ENCODE measurements around the gene ARL8B.
A peak's percentile ranks its signal among the peaks of the same experiment; 100 is the strongest.
"Not testable (repeated sequence)": the region's sequence is repeated elsewhere in the genome, so short reads cannot be mapped to it uniquely, and the experiment has no call there.

ARL8B gene

DNA sequence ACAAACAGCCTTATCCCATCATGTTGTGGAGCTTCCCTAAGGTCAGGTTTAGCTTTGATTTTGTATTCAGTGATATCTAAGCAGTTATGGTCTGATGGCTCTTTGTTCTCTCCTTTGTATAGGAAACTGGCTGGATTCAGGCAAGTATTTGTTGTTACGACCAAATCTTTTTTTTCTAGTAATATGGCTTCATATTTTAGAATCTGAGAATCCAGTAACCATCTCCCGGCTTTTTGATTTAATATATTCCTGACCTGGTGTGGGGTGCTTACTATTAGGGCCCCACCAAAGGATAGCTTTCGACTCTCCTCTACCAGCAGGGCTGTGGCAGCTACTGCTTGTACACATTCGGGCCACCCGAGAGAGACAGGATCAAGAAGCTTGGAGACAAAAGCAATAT, 23.0 kb downstream of the ARL8B start:
- no peak for DNase-seq (ENCODE audit: low spot score)

- not testable (repeated sequence) for DNase-seq (ENCODE audit: low spot score)
These were observed 25.1 kb downstream of the ARL8B start for GRCh38 chr3:5147152-5147551.

DNA sequence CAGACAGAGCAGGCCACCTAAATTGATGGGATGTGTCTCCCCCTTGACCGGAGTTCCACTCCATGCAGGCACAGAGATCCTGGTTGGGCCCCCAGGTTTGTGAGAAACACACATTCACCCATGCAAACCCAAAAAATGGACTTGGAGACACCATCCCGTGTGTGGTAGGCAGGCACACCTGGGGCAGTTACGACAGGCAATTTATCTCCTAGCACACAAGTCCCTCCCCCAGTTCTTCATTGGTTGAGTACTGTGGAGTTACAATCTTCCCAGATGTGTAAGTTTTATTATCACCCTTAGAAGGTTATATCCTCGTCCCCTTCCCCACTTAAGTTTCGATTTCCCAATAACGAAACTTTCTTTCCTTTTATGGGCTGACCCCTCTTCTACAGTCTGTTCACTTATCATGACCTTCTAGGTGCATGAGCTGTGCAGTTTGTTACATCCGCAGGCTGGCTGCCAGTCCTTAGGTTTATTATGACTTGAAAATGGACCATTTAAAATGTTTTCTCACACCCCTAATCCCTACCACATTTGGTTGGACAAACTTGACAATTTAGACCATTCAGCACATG, 27.3 kb downstream of the ARL8B start:
- no peak for DNase-seq (ENCODE audit: low spot score)

- DNase-seq (ENCODE audit: low spot score): no peak
These were observed 29.5 kb downstream of the ARL8B start for GRCh38 chr3:5151586-5151985.

DNA sequence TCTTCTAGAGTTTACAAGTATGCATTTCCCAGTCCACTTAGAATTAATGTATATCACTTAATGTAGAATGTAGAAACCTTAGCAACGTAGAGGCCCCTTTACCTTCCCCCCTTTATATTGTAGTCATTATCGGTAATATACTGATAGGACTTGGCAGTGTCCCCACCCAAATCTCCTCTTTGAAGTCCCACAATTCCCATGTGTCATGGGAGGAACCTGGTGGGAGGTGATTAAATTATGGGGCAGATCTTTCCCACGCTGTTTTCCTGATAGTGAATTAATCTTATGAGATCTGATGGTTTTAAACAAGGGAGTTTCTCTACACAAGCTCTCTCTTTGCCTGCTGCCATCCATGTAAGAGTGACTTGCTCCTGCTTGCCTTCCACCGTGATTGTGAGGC, 31.0 kb downstream of the ARL8B start:
- DNase-seq (ENCODE audit: low spot score): no peak

DNA sequence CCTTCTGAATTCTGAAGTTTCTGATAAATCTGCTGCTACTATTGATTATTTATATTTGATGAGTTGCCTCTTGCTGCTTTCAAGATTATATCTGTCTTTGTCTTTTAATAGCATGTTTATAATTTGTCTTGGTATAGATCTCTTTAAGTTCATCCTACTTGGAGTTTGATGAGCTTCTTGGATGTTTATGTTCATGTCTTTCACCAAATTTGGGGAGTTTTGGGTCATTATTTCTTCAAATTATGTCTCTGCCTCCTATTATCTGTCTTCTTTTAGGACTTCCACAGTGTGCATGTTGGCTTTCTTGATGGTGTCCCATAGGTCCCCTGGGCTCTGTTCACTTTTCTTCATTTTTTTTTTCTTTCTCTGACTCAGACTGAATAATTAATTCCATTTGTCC, 33.1 kb downstream of the ARL8B start:
- no peak for DNase-seq (ENCODE audit: low spot score)

- no peak for DNase-seq (ENCODE audit: low spot score)
These were observed 38.2 kb downstream of the ARL8B start for GRCh38 chr3:5160321-5160720.

- DNase-seq (ENCODE audit: low spot score): no peak
These were observed 39.1 kb downstream of the ARL8B start for GRCh38 chr3:5160940-5161858.

DNA sequence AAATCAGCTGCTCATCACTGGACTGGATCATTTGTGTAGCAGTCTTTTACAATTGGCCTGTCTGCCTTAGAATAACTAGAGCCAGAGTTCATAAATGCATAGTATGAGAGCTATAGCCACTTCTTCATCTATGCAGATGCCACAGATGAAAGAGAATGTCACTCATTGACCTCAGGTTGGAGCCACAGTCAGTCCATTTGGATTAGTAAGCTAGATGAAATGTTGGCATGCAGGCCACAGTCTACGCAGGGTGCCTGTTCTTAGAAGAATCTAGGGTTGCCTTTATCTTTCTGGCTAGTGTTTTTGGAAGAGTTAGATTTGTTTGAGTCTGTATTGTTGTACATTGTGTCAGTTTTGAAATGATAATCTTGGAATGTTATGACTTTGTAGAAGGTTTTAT, 40.0 kb downstream of the ARL8B start:
- peak; percentile 19 for DNase-seq (ENCODE audit: low spot score)

DNA sequence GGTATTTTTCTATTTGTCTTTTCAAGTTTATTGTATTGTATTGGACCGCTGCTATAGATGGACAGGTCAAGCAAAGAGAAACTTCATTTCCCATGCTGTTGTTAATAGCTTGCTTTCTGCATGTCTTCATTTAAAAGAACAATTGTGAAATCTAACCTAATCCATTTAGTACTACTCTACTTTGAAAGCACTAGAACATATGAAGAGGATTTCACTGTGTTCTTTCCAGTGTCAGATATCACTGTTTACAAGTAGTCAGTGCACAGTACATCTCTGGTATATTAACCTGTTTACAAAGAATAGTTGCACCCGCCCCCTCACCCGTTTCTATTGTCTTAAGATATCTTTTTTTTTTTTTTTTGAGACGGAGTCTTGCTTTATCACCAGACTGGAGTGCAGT, 43.6 kb downstream of the ARL8B start:
- DNase-seq (ENCODE audit: low spot score): no peak

GRCh38 chr3:5166846-5167245, 44.8 kb downstream of the ARL8B start:
- no peak for DNase-seq (ENCODE audit: low spot score)

DNA sequence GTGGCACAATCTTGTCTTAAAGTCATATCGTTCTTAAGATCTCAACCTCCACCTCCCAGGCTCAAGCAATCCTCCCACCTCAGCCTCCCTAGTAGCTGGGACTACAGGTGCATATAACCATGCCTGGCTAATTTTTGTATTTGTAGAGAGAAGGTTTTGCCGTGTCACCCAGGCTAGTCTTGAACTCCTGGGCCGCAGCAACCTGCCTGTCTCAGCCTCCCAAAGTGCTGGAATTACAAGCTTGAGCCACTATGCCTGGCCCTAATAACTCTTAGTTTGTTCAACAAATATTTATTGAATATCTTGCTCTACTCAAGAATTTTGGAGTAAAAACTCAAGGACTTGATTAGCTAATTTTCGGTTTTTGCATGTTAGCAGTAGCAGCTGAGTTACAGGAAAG, 46.0 kb downstream of the ARL8B start:
- DNase-seq (ENCODE audit: low spot score): no peak

DNA sequence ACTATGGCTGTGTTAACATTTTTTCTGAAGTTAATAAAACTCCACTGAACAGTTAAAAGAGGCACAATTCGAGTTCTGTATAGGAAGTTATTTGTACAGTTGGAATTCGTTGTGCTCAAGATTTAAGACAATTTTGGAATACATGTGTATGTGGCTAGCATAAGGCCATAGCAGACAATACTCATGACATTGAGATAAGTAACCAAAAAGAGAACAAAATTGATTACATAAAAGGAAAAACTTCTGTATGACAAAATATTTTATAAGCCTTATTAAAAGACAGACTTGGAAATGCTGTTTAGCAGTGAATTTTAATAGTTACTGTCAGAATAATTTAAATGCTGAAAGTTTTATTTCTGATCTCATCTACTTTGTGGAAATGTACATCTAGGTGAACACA, 47.7 kb downstream of the ARL8B start:
- DNase-seq (ENCODE audit: low spot score): no peak

- no peak for DNase-seq (ENCODE audit: low spot score)
These were observed 48.9 kb downstream of the ARL8B start for GRCh38 chr3:5170975-5171374.

- no peak for DNase-seq (ENCODE audit: low spot score)
These were observed 49.9 kb downstream of the ARL8B start for GRCh38 chr3:5172018-5172417.

DNA sequence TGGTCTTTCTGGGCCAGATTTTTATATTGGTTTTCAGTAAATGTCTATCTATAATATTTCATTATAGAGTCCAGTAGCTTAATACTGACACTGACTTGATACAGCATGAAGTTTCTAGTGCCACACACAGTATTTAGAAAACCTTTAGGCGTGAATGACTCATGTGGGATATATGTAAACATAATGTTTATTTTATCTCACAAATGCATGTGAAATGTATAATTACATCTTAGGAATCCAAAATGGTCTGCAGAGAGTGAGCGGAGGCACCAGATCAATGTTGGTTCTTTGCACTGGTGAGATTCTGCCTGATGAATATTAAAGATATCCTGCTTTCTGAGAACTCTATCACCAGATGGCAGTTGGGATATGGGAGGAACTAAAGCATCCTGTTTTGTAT, 56.9 kb downstream of the ARL8B start:
- DNase-seq (ENCODE audit: low spot score): not testable (repeated sequence)

- no peak for DNase-seq (ENCODE audit: low spot score)
These were observed 59.5 kb downstream of the ARL8B start for GRCh38 chr3:5181469-5182141.

- not testable (repeated sequence) for DNase-seq (ENCODE audit: low spot score)
These were observed 61.6 kb downstream of the ARL8B start for GRCh38 chr3:5183714-5184113.

DNA sequence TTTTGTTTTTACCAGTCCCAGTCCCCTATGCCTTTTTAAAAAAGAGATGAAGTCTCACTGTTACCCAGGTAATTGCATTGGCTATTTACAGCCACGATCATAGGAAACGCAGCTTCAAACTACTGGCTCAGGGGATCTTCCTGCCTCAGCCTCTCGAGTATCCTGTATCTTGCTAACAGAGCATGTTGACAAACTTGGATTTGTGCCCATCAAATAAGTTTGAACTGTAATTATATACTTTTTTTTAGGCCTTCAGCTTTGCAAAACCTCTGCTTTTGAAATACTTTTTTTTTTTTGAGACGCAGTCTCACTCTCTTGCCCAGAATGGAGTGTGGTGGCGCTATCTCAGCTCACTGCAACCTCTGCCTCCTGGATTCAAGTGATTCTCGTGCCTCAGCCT, 62.4 kb downstream of the ARL8B start:
- DNase-seq (ENCODE audit: low spot score): no peak

GRCh38 chr3:5185093-5185673, 63.1 kb downstream of the ARL8B start:
- DNase-seq (ENCODE audit: low spot score): no peak

DNA sequence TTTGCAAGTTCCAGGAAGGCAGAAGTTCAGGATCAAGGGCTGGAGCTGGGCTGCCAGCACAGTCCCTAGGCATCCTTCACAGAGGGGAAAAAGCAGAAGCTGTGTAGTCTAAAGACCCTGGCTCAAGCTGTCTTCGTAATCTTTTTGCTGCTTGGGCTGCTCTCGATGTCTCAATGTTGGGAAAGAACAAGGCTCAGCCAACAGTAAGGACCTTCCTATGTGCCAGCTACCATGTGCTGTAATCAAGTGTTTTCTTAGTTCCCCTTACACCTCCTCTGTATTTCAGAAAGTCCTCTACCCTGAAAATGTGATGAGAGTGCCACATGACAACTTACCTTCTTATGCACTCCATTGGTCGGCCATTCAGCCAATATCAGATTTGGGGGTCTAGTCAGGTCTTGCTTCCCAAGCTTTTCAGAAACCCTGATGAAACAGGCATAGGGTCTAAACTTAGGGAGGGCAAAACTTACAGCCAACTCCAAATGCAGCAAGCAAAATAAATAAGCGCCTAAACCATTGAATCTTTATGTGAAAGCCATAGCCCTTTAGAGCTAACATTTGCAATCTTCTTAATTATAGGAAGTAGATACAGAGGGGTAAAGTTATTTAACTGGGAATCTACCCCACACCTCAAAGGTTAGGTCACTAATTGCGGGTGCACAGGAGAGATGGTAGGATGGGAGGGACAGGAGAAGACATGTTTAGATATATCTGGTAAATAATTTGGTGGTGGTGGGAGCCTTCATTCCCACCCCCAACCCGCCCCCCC, 64.2 kb downstream of the ARL8B start:
- DNase-seq (ENCODE audit: low spot score): peak; percentile 39

- DNase-seq (ENCODE audit: low spot score): peak; percentile 46
These were observed 64.7 kb downstream of the ARL8B start for GRCh38 chr3:5186858-5187155.

Data from RKO (cell line).